Measurements from ENCODE around the gene AKNA.

The AKNA gene

DNA sequence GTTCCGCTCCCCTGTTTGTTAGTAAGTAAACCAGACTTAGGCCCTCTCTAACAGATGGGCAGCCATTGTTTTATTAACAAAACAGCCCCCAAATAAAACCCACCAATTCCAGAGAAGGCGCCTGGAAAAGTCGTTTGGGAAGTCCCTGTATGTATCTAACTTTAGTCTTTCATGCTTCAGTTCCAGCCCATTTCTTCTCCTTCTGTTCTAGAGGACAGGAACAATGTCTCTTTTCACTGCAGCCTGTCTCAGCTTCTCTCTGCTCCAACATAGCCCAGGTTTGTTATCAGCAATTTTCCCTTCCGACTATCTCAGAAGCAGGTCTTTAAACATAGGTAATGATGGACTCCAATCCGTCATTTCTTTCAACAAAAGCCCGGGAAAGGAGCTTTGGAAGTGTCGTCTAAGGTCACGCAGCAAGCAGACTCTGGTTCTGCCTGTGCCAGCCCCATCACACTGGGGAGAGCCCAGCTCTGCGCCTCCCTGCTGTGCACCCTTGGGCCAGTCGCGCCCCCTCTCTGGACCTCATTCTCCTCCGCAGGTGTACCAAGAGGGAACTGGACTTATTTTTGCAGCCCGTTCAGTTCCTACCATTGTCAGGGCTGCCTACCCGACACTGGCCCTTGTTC lies 9.6 kb upstream of the AKNA start:
- peak in 1 of 2 donors; percentile 18 for DNase-seq (ENCODE audit: low read depth in 1 of 2, low spot score in 1 of 2)

DNA sequence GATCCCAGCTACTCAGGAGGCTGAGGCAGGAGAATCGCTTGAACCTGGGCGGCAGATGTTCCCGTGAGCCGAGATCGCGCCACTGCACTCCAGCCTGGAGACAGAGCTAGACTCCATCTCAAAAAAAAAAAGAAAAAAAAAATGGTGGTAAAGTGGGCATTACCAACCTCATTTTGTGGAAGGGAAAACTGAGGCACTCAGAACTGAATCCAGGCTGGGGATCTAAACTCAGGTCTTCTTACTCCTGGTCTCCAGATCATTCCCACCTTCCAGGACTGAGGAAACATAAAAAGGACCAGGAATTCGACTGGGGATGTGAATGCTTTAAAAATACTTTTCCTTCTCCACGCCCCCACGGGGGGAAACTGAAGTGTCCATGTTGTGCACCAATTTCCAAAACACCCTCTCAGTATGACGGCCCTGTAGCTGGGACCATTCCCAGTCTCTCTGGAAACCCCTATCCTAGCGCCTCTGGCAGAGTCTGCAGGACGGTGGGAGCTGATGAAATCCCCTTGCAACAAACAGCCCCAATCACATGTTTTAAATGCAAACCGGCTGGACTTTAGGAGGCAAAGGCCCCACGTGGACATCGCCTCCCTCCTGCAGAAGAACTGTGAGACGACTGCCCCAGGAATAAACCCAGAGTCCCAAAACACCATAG lies 8.9 kb upstream of the AKNA start:
- DNase-seq (ENCODE audit: low read depth in 1 of 2, low spot score in 1 of 2) = no peak

DNA sequence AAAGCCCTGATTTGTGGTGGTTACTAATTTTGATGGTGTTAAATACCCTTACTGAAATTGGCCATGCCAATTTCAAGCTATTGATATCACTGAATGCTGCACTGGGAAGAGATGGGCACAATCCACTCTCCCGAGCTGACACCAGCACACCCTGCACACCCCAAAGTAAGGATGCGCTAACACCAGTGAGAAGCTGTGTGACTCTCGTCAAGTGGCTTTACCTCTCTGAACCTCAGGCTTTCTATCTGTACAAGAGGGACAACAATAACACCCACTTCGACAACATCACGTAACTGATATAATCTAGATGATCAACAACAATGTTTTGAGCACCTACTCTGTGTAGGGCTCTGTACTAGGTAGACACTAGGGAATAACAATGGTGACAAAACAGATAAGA lies 8.0 kb upstream of the AKNA start:
- DNase-seq (ENCODE audit: low read depth in 1 of 2, low spot score in 1 of 2) = no peak

DNA sequence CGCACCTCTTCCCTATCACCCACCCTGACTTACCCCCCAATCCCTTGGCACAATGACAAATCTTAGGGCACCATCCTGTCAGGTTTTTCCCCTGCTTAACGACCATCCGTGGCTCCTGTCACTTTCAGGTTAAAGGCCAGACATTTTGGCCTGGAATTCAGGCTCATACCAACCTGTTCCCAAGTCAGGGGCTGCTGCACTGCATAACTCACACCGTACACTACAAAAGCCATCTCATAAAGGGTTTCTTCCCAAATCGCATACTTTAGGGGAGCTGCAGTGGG lies 7.5 kb upstream of the AKNA start:
- DNase-seq (ENCODE audit: low read depth in 1 of 2, low spot score in 1 of 2) = no peak

DNA sequence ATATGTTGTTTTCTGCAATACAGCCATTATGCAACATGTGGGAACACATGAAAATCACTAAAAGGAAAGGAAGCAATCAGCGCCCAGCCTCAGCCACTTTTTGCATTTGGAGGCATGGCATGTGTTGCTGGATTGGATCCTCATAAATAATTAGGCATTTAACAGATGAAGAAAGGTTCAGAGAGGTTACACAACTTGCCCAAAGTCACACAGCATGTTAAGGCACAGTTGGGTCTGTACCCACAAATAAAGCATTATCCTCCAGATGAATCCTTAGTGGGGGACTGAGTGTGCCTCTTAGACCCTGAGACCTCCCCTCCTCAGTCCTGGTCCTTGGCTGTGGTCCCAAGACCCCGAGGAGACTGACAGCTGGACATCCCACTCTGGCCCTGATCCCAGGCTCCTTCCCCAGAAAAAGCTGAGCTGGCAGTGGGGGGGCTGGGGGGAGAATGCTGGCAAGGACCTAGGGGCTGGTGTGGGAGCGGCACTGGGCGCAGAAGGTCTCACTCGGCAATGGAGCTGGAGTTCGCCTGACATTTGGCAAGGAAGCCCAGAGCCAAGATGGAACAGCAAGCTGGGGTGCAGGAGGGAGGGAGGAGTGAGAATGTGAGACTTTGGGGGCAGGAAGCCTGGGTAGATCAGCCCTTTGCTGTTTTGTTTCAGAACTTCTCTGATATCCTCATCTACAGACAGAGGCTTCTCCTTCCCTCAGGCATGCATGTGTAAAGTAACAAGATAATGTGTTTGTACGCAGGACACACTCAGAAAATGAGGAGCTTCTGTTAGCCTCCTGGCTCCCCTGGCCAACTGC lies 6.9 kb upstream of the AKNA start:
- no peak for DNase-seq (ENCODE audit: low read depth in 1 of 2, low spot score in 1 of 2)

DNA sequence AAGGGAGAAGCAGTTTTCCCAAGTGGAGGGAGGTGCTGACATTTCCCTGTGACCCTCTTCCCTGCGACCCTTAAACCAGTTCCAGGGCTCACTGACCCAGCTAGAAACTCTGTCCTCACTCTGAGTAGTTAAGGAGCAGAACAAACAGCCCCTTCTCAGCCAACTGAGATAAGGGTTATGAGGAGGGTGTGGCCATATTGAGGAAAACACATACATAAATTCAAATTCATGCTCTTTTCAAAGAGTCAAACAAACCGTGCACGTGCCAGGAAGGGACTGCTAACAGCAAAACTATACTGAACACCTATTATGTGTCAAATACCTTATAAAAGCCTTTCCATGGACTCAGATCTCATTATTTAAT lies 4.9 kb upstream of the AKNA start:
- DNase-seq (ENCODE audit: low read depth in 1 of 2, low spot score in 1 of 2) = no peak

DNA sequence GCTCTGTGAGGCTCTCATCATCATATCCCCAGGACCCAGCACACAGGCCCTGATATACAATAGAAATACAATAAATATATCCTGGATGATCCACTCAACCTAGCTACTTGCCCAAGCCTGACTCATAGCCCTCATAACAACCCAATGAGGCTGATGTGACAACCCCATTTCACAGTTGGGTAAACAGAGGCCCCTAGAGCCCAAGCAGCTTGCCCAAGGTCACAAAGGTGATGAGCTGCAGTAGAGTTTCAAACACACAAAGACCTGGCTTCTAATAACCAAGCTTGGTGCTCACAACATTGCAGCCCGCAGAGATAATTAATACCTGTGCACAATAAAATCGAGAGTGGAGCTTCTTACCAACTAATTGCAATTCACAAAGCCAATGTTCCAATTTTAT lies 3.2 kb upstream of the AKNA start:
- DNase-seq (ENCODE audit: low read depth in 1 of 2, low spot score in 1 of 2) = no peak

DNA sequence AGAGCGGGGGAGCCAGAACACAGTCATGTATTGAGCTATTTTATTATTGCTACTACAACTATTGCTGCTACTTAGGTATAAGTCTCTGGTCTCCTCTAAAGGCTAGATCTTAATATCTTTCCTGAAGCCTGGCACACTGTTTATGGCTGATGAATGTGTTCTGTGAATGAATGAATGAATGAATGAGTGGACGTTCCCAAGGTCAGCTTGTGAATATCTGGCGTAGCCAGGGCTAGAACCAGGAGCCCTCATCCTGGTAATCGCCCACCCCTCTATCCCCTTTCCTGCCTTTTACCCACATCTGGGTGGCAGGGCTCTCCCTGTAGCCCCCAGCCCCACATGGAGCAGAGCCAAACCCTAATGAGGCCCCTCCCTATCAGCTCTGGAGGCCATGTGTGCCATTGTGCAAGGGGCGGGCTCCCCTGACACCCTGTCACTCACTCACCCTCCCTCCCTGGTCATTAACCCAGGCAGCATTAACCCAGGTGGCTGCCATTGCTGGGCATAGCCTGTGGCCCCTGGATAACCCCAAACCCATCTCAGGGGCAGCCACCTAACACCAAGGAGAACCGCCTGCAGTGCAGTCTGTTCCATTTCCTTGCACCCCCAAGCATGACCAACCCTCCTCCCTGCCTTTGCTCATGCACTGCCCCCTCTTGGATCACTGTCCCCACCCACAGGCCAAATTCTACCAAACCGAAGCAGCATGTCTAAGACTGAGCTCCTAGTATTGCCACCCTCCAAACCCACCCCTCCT lies 2.0 kb upstream of the AKNA start:
- DNase-seq (ENCODE audit: low read depth in 1 of 2, low spot score in 1 of 2) = no peak

DNA sequence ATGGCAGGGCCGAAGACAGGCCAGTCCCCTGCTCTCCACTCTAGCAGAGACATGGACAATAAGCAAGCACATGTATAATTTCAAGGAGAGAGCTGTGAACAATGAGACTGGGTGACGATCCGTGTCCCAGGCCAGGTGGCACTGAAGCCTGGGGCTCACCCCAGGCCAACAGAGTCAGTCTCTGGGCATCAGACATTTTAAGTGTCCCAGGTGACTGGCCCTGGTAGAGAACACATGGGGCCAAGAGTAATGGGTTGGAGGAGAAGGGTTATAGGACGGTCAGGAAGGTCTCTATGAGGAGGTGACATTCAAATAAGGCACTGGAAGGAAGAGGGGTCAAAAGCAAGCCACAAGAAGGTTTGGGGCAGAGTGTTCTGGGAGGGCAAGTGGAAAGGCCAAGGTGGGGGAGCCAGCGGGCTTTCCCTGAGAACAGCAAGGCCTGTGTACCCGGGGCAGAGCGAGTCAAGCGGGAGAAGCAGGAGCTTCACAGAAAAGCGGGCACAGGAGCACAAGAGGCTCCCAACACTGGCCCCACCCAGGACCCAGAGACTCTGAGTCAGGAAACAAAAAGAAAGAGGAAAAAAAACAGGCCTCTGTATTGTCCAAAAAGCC lies 1.1 kb upstream of the AKNA start:
- DNase-seq (ENCODE audit: low read depth in 1 of 2, low spot score in 1 of 2) = no peak

DNA sequence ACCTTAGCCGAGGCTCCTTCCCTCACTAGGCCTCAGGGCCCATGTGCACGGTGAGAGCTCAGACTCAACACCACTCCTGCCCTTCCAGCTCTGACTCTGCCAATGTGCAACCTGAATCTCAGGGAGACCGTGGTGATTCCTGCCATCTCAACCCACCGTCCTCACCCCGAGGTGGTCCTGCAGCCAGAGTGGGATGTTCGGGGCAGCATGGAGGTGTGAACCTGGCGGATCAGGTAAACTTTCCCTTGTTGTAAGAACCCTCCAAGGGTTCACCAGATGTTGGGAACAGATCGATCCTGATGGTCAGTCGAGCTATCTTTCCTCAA lies 538 bp upstream of the AKNA start:
- peak in 1 of 2 donors; percentile 18 for DNase-seq (ENCODE audit: low read depth in 1 of 2, low spot score in 1 of 2)

DNA sequence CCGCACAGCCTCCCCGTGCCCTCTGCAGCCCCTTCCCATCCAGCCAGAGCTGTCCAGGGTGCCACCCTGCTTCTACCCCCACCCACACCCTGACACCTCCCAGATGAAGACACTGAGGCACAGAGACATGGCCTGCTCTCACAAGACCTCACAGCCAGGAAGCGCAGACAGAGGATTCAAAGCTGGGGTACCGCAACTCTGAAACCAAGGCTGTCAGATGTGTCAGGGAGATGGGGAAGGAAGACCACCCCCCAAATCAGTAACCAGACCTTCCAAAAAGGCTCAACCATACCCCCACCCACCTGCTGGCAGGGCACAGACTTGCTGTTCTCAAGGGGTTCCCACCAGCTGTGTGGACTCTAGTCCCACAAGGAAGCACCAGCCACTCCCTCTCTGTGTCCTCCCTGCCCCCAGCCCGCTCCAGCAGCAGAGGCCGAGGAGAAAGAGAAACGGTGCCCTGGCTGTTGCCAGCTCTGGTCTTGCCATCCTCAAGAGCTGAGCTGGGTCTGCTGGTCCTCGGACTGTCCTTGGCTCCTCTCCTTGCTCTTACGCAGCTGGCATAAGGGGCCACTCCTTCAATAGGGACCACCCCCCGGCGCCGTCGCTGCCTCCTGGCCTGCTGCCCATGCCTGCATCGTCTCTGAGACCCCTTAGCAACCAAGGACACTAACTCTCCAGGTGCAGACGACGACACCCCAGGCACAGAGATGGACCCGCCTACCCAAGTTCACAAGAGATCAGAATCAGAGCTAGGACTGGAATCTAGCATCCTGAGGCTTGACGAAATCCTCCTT lies 699 bp downstream of the AKNA start:
- no peak for DNase-seq (ENCODE audit: low read depth in 1 of 2, low spot score in 1 of 2)

DNA sequence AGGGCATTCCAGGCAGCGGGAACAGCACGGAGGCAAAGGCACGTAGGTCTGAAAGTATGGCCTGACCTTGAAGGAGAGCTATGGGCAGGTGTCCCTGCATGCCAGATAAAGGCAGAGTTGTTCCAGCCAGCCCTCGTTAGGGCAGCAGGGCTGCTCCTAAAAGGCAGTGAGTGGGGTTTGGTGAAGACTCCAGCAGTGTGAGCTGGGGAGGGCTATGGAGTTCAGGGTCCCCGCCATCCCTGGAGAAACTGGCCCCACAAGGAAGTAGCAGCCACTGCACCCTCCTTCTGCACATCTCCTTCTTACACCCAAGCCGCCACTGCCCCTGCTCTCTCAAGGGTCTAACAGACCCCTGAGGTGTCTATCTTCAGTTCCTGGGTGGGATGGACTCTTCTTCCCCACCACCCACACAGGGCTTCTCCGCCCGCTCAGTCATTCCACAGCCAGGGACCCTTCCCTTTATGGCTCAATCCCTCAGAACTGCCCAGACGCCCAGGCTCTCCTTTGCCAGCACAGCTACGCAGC lies 1.4 kb downstream of the AKNA start:
- DNase-seq (ENCODE audit: low read depth in 1 of 2, low spot score in 1 of 2) = no peak

DNA sequence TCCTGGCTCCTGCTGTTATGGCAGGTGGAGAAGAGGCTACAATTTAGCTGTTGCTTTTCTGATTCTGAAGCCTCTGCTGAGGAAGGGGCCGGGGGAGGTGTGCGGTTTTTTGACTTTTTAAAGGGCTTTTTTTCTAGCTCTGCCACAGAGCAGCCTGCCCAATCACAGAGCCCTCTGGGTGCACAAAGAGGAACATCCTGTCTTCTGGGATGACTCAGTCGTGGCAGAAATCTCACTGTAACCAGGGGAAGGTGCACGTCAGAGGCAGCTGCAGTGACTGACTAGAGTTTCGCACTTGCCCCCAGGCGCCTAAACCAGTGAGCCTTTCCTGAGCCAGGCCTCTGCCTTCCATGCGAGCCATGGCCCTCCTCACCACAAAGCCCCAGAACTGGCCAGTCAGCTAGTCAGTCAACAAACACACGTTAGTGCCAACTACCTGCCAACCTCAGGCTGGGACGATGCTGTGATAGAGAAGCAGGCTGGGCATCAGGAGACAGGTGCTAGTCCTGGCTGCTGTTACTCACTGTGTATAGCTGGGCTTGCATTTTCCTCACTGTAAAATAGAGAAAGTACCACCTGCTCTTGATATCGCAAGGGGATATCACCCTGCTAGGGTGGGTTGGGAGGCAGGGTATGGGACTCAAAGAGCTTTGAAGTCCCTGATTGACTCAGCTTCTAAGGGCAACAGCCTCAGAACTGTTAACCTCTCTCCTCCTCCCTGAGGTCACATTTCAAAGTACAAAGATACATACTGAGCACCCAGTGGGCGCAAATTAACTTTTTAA lies 2.2 kb downstream of the AKNA start:
- DNase-seq (ENCODE audit: low read depth in 1 of 2, low spot score in 1 of 2) = peak; percentile 63 to 92

DNA sequence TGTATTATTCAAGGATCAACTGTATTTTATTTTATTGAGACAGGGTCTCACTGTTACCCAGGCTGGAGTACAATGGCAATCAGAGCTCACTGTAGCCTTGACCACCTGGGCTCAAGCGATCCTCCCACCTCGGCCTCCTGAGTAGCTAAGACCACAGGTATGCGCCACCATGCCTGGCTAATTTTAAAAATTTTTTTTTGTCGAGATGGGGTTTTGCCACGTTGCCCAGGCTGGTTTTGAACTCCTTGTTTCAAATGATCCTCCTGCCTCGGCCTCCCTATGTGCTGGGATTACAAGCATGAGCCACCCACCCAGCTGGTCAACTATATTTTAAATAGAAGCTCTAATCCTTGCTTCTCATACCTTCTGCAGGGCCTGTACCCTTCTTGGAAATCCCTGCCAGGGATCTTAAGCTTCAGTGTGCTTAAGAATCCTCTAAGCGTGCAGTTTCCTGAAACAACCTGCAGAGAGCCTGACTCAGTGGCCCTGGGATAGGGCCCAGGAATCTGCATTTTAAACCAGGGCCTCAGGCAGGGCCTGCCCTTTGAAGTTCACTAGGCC lies 2.9 kb downstream of the AKNA start:
- no peak for DNase-seq (ENCODE audit: low read depth in 1 of 2, low spot score in 1 of 2)

DNA sequence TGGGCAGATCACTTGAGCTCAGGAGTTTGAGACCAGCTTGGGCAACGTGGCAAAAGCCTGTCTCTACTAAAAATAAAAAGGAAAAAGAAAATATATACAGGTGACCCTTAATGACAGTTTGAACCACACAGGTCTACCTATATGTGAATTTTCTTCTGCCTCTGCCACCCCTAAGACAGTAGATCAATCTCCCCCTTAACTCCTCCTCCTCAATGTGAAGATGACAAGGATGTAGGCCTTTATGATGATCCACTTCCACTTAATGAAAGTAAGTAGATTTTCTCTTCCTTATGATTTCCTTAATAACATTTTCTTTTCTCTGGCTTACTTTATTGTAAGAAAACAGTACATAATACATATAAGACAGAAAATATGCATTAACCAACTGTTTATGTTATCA lies 3.4 kb downstream of the AKNA start:
- DNase-seq (ENCODE audit: low read depth in 1 of 2, low spot score in 1 of 2) = no peak

DNA sequence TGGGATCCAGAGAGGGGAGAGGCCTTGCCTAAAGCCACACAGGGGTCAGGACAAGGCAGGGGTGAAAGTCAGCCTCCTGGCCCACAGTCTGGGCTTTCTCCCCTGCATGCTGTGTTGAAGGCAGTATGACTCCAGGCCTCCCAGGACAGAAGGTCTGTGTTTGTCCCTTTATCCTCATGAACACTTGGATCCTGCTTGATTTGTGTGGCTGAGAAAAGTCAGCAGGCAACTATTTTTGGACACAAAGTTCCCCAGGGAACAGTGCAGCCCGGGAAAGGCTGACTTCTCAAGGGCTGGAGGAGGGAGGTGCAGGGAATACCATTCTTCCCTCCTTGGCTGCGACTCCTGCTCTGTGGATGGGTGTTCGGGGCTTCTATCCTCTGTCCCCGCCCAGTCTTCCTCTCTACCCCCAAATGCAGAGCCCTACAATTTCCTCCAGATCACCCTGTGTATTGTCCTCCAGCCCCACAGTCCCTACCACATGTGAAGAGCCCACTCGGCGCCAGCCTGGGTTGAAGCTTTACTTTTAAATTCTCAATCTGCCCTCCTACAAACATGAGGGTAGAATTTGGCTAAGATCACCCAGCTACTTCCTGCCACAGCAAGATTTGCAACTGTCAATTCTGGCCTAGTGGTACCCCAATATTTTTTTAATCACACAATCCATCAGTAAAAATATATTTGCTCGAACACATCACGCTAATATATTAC lies 4.1 kb downstream of the AKNA start:
- no peak for DNase-seq (ENCODE audit: low read depth in 1 of 2, low spot score in 1 of 2)

DNA sequence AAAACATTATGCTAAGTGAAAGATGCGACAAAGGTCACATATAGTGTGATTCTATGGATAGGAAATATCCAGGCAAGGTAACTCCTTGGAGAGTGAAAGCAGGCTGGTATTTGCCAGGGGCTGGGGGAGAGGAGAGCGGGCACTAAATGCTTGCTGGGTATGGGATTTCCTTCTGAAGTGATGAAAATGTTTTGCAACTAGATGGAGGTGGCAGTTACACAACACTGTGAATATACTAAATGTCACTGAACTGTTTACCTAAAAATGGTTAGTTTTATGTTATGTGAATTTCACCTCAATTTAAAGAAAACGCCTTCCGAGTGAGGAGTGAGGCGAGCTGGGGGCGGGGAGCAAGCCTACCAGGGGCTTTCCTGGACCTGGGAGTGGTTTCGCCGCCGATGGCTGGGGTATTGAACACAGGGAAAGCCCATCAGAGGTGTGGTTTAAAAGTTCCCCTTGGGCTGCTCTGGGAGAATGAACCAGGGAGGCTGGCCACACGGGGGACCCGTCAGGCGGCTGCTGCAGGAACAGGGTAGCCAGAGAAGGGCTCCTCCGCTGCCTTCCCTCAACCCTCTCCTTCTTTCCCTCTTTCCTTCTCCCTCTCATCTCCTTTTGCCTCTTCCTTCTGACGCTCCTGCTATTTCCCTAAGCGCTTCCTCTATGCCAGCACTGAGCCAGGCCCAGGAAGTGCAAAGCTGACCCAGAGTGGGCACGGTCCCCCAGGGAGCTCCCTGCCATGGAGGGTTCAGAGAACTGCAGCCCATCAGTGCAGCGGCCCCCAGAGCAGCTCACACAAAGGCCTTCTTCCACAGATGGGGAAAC lies 4.9 kb downstream of the AKNA start:
- peak; percentile 33 to 69 for DNase-seq (ENCODE audit: low read depth in 1 of 2, low spot score in 1 of 2)

DNA sequence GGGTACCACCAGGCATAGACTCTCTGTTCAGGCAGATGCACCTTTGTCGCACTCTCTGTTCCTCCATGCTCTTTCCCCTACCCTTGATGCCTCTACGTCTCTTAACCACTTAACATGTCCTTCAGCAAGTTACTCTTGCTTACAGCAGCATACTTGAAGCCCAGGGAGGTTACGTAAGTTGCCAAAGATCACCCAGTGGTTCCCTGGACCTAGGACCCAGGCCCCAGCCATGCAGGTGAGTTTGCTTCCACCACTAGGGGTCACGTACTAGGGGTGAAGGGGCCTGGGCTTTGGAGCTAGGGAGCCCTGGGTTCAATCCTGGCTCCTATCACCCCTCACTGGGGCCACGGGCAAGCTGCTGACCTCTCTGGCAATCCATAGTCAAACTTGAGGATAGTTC lies 8.9 kb downstream of the AKNA start:
- no peak for DNase-seq (ENCODE audit: low read depth in 1 of 2, low spot score in 1 of 2)

All from activated CD4-positive, alpha-beta T cell treated with anti-CD3 and anti-CD28 coated beads, Interleukin-2, amount 50 U/mL, for 24 hours (primary cell).